Measurements from ENCODE around the gene PDE6C. TPM values are rescaled to one million over a fixed set of nuclear protein-coding genes. Genes with fewer than 3 reads are reported as not detected.

PDE6C gene
- total and polyA plus RNA-seq, 2 donors from 2014 or later = not detected

DNA sequence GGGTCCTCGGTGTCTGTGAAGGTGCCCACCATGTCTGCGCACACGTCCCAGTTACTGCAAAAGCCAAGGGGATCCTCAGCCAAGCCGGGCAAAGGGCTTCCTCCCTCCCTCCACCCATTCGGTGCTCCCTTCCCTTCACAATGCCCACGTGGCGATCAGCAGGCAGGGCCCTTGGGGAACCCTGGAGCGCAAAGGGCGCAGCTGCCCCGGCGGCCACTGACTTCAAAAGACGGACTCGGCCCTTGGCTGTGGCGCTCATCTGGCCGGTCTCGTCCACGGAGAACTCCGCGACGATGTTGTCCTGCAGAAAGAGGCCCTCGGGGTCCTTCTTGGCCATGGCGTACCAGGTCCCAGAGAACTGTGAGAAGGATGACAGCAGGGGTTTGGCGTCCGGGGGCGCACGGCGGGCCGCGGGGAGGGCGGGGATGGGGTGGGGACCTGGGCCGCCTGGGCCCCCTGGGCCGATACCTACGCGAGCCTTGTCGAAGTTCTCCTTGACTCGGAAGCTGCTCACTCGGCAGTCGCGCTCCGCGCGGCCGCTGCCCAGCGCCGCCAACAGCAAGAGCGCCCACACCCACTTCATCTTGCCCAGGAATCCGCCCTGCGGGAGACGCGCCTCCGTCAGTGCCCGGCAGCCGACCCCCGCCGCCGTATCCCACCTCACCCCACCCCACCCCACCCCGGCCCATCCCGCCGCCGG, 11.7 kb upstream of the PDE6C start:
- DNase-seq (peak; percentile 61 to 79 (median 69)), FAIRE-seq (no peak)
- Histone ChIP-seq H3K9me3 (ENCODE audit: control insufficient read depth in 2 of 3, insufficient read depth in 1 of 3, low read length in 3 of 3) (no peaks in the 10 kb centered on the region), H3K9ac (ENCODE audit: low read length in 3 of 3) (no peak overlapping the region), H3K4me1 (ENCODE audit: control insufficient read depth in 2 of 3, insufficient read depth in 2 of 3, low read depth in 1 of 3, low read length in 3 of 3) (no peaks in the 10 kb centered on the region), H3K27me3 (ENCODE audit: control insufficient read depth, insufficient read depth, low read length) (peaks cover 32% of the 10 kb centered on the region), H3K4me3 (ENCODE audit: low read length in 3 of 3) (peak overlapping the region in 1 of 3 donors; percentile 29), H3K27ac (ENCODE audit: low read depth in 2 of 2, low read length in 2 of 2) (no peak overlapping the region), H3K36me3 (ENCODE audit: control insufficient read depth in 2 of 3, insufficient read depth in 3 of 3, low read length in 3 of 3) (no peaks in the 10 kb centered on the region)
- intact Hi-C loops (cut with DNase I) = no loop called here
- TF ChIP-seq CTCF (IDR thresholded peaks at IDR 0.05; ENCODE audit: borderline replicate concordance, extremely low read depth, insufficient read depth) = no peak

DNA sequence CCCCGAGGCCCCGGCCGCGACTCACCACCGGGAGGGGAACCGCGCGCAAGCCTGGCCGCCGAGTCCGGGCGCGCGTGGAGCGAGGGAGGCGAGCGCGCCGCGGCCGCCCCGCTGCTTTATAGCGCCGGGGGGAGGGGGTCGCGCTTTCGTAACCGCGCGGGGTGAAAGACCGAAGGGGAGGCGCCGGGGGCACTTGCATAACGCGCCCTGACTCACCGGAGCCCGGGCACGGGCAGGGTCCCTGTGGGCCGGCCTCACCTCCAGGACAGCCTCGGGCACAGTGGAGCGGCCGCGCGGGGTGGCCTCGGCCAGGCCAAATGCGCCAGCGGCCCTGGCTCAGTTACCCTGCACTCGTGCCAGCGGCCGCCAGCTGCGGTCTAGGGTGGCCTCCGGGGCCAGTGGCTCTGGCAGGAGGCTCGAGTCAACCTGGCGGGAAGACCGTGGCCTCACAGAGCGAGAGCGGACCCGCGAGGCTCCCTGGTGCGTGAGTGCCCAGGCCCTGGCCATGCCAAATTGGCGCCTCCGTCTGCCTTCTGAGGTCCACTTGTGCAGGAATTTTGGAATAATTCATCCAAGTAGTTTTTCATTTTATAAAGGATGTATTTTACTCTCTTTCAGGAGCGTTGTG, 11.1 kb upstream of the PDE6C start, which contains the start of gene RBP4:
Gene RBP4, minus strand, starts transcription at position 90 of the 628 bp plus-strand sequence. CDS start 207 bp downstream, outside the sequence.
- no peak within 1 kb of the TSS for H3K27ac ChIP-seq (ENCODE audit: low read depth in 2 of 2, low read length in 2 of 2)
- no peaks in the 10 kb centered on the region for H3K36me3 ChIP-seq (ENCODE audit: control insufficient read depth in 2 of 3, insufficient read depth in 3 of 3, low read length in 3 of 3)
- H3K9me3 ChIP-seq (ENCODE audit: control insufficient read depth in 2 of 3, insufficient read depth in 1 of 3, low read length in 3 of 3) = no peaks in the 10 kb centered on the region
- peaks cover 32% of the 10 kb centered on the region for H3K27me3 ChIP-seq (ENCODE audit: control insufficient read depth, insufficient read depth, low read length)
- no peaks in the 10 kb centered on the region for H3K4me1 ChIP-seq (ENCODE audit: control insufficient read depth in 2 of 3, insufficient read depth in 2 of 3, low read depth in 1 of 3, low read length in 3 of 3)
- DNase-seq (peak in 3 of 5 donors; percentile 21 to 81 (median 43)), FAIRE-seq (no peak)
- H3K9ac ChIP-seq (ENCODE audit: low read length in 3 of 3) = no peak within 1 kb of the TSS
- intact Hi-C loops (cut with DNase I) = no loop called here
- H3K4me3 ChIP-seq (ENCODE audit: low read length in 3 of 3) = peak within 1 kb of the TSS in 1 of 3 donors; percentile 43
- TF ChIP-seq CTCF (IDR thresholded peaks at IDR 0.05; ENCODE audit: borderline replicate concordance, extremely low read depth, insufficient read depth) = no peak

GRCh38 chr10:93601774-93602162, 10.6 kb upstream of the PDE6C start:
- peak overlapping the region in 1 of 3 donors; percentile 43 for H3K4me3 ChIP-seq (ENCODE audit: low read length in 3 of 3)
- no peak overlapping the region for H3K9ac ChIP-seq (ENCODE audit: low read length in 3 of 3)
- no peaks in the 10 kb centered on the region for H3K9me3 ChIP-seq (ENCODE audit: control insufficient read depth in 2 of 3, insufficient read depth in 1 of 3, low read length in 3 of 3)
- intact Hi-C loops (cut with DNase I) = no loop called here
- FAIRE-seq (no peak), DNase-seq (no peak)
- H3K27ac ChIP-seq (ENCODE audit: low read depth in 2 of 2, low read length in 2 of 2) = no peak overlapping the region
- TF ChIP-seq CTCF (IDR thresholded peaks at IDR 0.05; ENCODE audit: borderline replicate concordance, extremely low read depth, insufficient read depth) = no peak
- H3K4me1 ChIP-seq (ENCODE audit: control insufficient read depth in 2 of 3, insufficient read depth in 2 of 3, low read depth in 1 of 3, low read length in 3 of 3) = no peaks in the 10 kb centered on the region
- peaks cover 32% of the 10 kb centered on the region for H3K27me3 ChIP-seq (ENCODE audit: control insufficient read depth, insufficient read depth, low read length)
- no peaks in the 10 kb centered on the region for H3K36me3 ChIP-seq (ENCODE audit: control insufficient read depth in 2 of 3, insufficient read depth in 3 of 3, low read length in 3 of 3)

All from kidney (tissue), 14 donors.